ENCODE results near the gene ALKBH3. TPM values are rescaled to one million over a fixed set of nuclear protein-coding genes. Genes with fewer than 3 reads are reported as not detected.

The ALKBH3 gene
- total and polyA plus RNA-seq, 5 donors, result 15.1 to 18.6 (median 17.4) TPM

DNA sequence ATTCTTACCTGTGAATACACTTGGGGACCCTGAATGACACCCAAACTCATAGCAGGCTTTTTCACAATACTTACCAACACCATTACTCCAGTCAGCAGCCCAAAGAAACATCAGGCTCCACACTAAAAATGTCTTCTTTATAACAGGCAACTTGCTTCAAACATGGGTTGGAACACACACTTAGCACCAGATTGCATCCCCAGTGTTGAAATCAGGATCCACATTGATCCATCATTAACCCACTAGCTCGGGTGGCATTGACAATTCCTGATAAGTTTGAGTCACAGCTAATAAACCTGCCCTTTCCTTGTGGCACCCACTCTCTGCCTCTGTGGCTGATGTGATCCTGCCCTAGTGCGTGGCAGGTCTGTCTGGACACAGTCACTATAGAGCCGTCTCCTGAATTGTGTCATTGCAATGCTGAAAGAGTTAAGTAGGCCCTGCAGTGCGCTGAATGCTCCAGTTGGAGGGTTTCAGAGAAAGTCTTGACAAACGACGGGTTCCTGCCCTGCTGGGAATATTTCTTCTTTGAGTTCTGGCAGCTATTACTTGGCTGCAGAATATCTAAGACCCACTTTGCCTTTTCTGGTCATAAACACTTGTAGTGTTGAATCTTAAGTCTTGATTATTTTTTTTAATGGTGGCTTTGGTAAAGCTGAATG lies 42.2 kb downstream of the ALKBH3 start:
- Histone ChIP-seq H3K9me3 (ENCODE audit: control insufficient read depth, low read length) (no peaks in the 10 kb centered on the region), H3K27me3 (ENCODE audit: control insufficient read depth, insufficient read depth) (no peaks in the 10 kb centered on the region), H3K4me3 (ENCODE audit: low read length) (no peak overlapping the region), H3K4me1 (ENCODE audit: control insufficient read depth, insufficient read depth, low read length) (peaks cover 19% of the 10 kb centered on the region), H3K27ac (ENCODE audit: low read length) (peak overlapping the region; percentile 91)
- DNase-seq, result no peak
- 57% methylated on average over 6 of the region's 6 CpGs for WGBS
- ATAC-seq, result peak; percentile 3 to 13
- intact Hi-C loops (cut with DNase I), result no loop called here

DNA sequence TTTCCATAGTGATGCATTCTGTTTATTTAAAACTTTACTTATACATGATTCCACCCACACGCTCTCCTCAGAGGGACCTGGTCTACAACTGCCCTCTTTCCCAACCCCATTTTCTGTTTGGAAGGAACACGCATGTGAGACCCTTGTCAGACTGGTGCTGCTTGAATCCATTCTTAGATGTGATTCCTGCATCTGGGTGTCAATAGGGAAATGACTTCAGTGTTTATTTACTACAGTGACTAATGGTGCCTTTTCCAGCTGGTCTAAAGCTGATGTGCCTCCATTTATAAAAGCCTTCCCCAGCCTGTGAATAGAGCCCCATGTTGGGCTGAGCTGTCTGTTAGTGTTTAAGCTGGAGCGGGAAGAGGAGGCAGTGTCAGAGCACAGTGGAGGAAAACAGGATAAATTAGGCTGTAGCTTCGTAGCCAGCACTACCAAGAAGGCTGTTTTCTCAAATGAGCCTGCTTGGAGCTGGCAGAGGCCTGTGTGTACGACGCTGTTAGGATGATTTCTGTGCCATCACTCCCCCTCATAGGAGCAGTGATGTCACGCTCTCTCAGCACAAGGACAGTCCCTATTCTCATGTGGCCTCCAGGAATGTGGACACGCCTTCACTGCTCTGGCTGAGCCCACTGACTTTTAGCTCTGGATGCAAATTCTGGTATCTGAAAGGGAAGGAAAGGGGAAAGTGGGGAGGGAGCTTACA lies 42.9 kb downstream of the ALKBH3 start:
- Histone ChIP-seq H3K9me3 (ENCODE audit: control insufficient read depth, low read length) (no peaks in the 10 kb centered on the region), H3K4me3 (ENCODE audit: low read length) (no peak overlapping the region), H3K27me3 (ENCODE audit: control insufficient read depth, insufficient read depth) (no peaks in the 10 kb centered on the region), H3K27ac (ENCODE audit: low read length) (peak overlapping the region; percentile 91), H3K4me1 (ENCODE audit: control insufficient read depth, insufficient read depth, low read length) (peaks cover 19% of the 10 kb centered on the region)
- intact Hi-C loops (cut with DNase I), result no loop called here
- DNase-seq (peak; percentile 79 to 86 (median 79)), ATAC-seq (peak; percentile 74 to 83)
- 31% methylated on average over 8 of the region's 8 CpGs for WGBS

DNA sequence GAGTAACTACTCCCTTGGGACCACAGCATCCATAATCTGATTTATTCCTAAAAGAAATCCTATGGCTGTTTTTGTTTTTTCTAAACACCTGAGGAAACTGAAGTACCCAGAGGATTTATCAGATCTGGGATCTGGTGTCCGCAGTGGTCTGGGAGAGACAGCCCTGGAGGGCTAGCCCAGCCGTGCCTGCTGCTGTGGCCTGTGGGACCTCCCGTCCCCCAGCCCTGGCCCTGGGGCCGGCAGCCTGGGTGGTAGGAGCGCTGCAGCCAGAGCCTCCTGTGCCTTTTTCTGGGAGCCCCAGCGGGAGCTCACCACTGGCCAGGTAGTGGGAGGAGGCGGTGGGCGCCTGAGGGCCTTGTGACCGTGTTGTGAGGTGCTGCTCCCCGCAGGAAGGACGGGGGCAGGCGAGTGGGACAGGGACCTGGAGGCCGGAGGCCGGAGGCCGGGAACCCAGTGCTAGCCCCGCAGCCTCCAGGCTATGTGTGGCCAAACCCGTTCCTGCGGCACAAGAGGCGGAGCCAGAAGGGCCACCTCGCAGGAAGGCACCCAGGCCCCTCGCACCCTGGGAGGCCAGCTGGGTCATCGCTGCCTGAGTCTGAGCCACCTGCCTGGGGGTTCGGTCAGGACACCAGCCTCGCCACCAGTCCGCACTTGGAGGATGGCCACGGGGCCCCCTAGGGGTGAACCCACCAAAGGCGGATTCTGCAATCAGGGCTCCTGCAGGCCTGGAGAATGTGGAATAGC lies 43.7 kb downstream of the ALKBH3 start:
- intact Hi-C loops (cut with DNase I), result no loop called here
- Histone ChIP-seq H3K4me3 (ENCODE audit: low read length) (no peak overlapping the region), H3K27ac (ENCODE audit: low read length) (peak overlapping the region; percentile 77), H3K27me3 (ENCODE audit: control insufficient read depth, insufficient read depth) (no peaks in the 10 kb centered on the region), H3K9me3 (ENCODE audit: control insufficient read depth, low read length) (no peaks in the 10 kb centered on the region), H3K4me1 (ENCODE audit: control insufficient read depth, insufficient read depth, low read length) (peaks cover 19% of the 10 kb centered on the region)
- peak in 2 of 3 donors; percentile 64 to 71 for DNase-seq
- no peak for ATAC-seq
- WGBS, result 86% methylated on average over 27 of the region's 27 CpGs

DNA sequence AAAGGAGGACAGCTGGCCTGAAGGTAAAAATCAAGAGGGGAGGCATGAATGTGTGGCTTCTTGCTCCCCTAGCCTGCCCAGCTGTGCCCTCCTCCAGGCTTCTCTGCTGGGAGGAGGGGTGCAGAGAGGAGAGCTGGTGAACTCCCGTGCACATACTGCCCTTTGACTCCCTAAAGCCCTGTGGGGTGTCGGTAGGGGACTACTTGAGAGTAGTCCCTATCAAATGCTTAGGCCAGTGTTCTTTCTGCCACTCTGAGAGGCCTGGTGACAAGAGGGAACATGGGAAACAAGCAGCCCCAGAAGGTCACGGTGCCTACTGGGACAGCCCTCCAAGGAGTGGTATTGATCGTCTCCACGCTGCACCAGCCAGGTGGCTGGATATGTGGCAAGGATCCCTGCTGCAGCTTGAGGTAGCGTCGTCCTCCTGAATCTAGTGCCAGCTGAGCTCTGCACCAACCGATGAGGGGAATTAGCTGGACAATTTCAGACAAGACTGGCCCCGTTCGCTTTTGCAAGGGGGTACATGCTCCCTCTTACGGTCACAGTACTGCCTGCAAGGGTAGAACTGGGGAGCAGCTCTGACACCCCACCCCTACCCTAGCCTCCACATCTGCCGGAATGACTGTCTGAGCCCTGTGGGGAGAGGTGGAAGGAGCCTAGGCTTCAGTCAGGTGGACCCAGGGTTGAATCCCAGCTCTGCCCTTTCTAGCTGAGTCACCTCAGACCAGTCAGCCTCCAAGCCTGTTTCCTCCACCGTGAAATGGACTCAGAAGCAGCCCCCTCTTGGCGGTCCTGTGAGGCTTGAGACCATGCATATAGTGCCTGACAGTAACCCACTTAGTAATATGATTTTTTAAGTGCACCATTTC lies 44.7 kb downstream of the ALKBH3 start:
- WGBS, result 85% methylated on average over 14 of the region's 14 CpGs
- ATAC-seq (no peak), DNase-seq (no peak)
- Histone ChIP-seq H3K9me3 (ENCODE audit: control insufficient read depth, low read length) (no peaks in the 10 kb centered on the region), H3K4me1 (ENCODE audit: control insufficient read depth, insufficient read depth, low read length) (peaks cover 19% of the 10 kb centered on the region), H3K4me3 (ENCODE audit: low read length) (no peak overlapping the region), H3K27me3 (ENCODE audit: control insufficient read depth, insufficient read depth) (no peaks in the 10 kb centered on the region), H3K27ac (ENCODE audit: low read length) (no peak overlapping the region)
- intact Hi-C loops (cut with DNase I), result no loop called here

DNA sequence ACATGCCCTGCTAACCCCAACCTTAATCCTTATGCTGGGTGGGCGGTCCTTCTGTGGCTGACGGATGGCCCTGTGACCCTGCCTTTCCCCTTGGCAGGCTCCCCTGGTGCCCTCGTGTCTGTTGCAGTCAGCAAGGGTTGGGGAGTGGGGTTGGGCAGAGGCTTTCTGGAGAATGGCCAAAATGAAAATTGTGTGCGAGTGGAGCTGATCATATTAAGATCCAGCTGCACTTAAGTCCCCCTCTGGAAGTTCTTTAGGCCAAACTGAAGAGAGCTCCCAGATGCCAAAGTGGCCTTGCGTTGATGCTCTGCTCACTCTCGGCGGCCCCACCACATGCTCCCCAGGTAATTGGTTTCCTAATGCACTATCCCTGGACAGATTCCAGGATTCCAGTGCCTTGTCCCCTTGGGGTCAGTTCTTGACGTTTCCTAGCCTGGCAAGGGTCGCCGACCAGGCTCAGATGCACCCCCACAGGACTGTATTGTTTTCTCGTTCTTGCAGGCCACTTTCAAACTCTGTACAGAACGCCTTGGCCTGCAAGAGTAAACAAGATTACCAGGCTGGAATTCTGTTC lies 45.4 kb downstream of the ALKBH3 start:
- Histone ChIP-seq H3K27ac (ENCODE audit: low read length) (no peak overlapping the region), H3K9me3 (ENCODE audit: control insufficient read depth, low read length) (no peaks in the 10 kb centered on the region)
- 44% methylated on average over 12 of the region's 12 CpGs for WGBS

DNA sequence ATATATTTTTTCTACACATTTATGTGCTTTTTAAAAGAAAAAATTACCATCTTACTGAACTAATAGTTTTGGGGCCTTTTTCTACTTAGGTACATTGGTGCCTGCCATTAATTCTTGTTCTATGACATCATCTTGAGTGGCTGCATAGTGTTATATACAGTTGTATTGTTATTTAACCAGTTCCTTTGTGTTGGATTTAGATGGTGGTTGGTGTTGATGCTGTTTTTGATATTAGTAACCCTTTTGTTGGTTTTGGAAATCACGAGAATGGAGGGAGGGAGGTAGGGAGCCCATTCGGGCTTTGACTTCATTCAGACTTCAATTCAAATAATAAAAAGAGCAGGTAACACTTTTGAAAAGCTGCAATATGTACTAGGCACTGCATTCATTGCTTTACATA lies 46.4 kb downstream of the ALKBH3 start:
- Histone ChIP-seq H3K27ac (ENCODE audit: low read length) (no peak overlapping the region), H3K9me3 (ENCODE audit: control insufficient read depth, low read length) (no peaks in the 10 kb centered on the region), H3K4me1 (ENCODE audit: control insufficient read depth, insufficient read depth, low read length) (peaks cover 15% of the 10 kb centered on the region), H3K27me3 (ENCODE audit: control insufficient read depth, insufficient read depth) (no peaks in the 10 kb centered on the region), H3K4me3 (ENCODE audit: low read length) (no peak overlapping the region)
- ATAC-seq, result no peak
- DNase-seq, result no peak
- intact Hi-C loops (cut with DNase I), result no loop called here
- 94% methylated on average over 2 of the region's 2 CpGs for WGBS

More for the DNA sequence above, 45.4 kb downstream of the ALKBH3 start:
- intact Hi-C loops (cut with DNase I), result no loop called here
- DNase-seq (peak in 2 of 3 donors; percentile 68 to 71), ATAC-seq (no peak)
- no peak overlapping the region for H3K4me3 ChIP-seq (ENCODE audit: low read length)
- no peaks in the 10 kb centered on the region for H3K27me3 ChIP-seq (ENCODE audit: control insufficient read depth, insufficient read depth)
- peaks cover 15% of the 10 kb centered on the region for H3K4me1 ChIP-seq (ENCODE audit: control insufficient read depth, insufficient read depth, low read length)

GRCh38 chr11:43927925-43928707 lies 47.5 kb downstream of the ALKBH3 start:
- no peaks in the 10 kb centered on the region for H3K27me3 ChIP-seq (ENCODE audit: control insufficient read depth, insufficient read depth)
- DNase-seq (no peak), ATAC-seq (no peak)
- no peaks in the 10 kb centered on the region for H3K9me3 ChIP-seq (ENCODE audit: control insufficient read depth, low read length)
- H3K27ac ChIP-seq (ENCODE audit: low read length), result no peak overlapping the region
- WGBS, result 85% methylated on average over 13 of the region's 13 CpGs
- H3K4me1 ChIP-seq (ENCODE audit: control insufficient read depth, insufficient read depth, low read length), result peaks cover 15% of the 10 kb centered on the region
- H3K4me3 ChIP-seq (ENCODE audit: low read length), result no peak overlapping the region
- intact Hi-C loops (cut with DNase I), result no loop called here

- Histone ChIP-seq H3K4me3 (ENCODE audit: low read length) (no peak overlapping the region), H3K27ac (ENCODE audit: low read length) (no peak overlapping the region), H3K4me1 (ENCODE audit: control insufficient read depth, insufficient read depth, low read length) (peaks cover 14% of the 10 kb centered on the region), H3K9me3 (ENCODE audit: control insufficient read depth, low read length) (no peaks in the 10 kb centered on the region), H3K27me3 (ENCODE audit: control insufficient read depth, insufficient read depth) (no peaks in the 10 kb centered on the region)
- intact Hi-C loops (cut with DNase I), result no loop called here
- no peak for DNase-seq
- 88% methylated on average over 4 of the region's 4 CpGs for WGBS
- ATAC-seq, result no peak
Measured at GRCh38 chr11:43928721-43929120, 48.1 kb downstream of the ALKBH3 start.

DNA sequence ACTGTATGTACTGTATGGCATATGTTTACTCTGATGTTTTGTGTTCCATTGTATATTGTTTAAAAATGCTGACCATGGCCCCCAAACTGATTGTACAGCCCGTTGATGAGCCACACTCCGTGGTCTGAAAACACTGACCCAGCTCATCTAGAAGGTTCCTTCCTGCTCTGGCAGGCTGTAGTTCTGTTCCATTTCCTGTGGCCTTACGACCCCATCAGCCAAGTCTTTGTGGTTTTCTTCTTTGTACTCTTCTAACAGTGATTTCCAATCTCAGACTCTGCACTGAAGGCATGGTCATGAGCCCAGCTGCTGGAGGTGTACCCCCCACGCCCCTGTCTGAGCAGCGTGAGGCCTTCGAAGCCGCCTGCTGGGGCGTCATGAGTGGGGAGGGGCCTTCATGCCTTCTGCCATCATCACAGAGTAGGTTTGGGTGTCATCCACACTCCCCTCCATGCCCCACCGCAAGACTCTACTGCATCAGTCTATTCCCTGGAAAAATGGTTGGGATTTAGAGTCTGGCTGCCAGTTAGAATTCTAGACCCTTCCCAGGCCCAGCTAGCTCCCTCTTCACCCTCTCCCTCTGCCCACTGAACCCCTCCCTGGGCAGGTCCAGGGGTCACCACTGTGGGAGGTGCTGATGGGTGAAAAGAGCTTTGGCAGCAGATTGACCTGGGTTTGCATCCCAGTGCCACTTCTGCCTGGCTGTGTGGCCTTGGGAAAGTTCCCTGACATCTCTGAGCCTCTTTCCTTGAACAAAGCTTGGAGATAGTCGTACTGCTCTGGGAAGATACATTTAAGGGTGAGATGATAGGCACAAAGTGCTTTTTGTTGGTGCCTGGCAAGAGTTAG lies 50.5 kb downstream of the ALKBH3 start:
- Histone ChIP-seq H3K4me3 (ENCODE audit: low read length) (no peak overlapping the region), H3K9me3 (ENCODE audit: control insufficient read depth, low read length) (no peaks in the 10 kb centered on the region), H3K27ac (ENCODE audit: low read length) (no peak overlapping the region), H3K4me1 (ENCODE audit: control insufficient read depth, insufficient read depth, low read length) (peaks cover 2% of the 10 kb centered on the region), H3K27me3 (ENCODE audit: control insufficient read depth, insufficient read depth) (no peaks in the 10 kb centered on the region)
- intact Hi-C loops (cut with DNase I), result no loop called here
- DNase-seq, result no peak
- peak in 1 of 2 donors; percentile 48 for ATAC-seq
- WGBS, result 63% methylated on average over 10 of the region's 10 CpGs
